Measurements from ENCODE around the gene ONECUT3.

DNA sequence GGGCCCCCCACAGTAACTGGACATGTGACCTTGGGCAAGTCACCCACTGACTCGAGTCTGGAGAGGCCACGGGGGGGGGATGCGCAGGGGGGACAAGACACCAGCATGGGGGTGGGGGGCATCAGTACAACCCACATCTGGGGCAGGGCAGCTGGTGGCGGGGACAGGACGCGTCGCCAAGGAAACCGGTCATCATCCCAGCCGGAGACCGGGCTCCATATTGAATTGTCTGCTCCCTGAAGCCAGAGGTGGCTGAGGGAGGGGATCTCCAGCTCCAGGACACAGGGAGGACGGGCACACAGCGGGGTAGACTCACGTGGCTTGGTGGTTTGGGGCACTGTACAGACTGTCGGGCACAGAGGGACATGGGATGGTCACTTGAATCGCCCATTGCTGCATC is 11.4 kb downstream of the ONECUT3 start:
- TF ChIP-seq, protein P1, sequence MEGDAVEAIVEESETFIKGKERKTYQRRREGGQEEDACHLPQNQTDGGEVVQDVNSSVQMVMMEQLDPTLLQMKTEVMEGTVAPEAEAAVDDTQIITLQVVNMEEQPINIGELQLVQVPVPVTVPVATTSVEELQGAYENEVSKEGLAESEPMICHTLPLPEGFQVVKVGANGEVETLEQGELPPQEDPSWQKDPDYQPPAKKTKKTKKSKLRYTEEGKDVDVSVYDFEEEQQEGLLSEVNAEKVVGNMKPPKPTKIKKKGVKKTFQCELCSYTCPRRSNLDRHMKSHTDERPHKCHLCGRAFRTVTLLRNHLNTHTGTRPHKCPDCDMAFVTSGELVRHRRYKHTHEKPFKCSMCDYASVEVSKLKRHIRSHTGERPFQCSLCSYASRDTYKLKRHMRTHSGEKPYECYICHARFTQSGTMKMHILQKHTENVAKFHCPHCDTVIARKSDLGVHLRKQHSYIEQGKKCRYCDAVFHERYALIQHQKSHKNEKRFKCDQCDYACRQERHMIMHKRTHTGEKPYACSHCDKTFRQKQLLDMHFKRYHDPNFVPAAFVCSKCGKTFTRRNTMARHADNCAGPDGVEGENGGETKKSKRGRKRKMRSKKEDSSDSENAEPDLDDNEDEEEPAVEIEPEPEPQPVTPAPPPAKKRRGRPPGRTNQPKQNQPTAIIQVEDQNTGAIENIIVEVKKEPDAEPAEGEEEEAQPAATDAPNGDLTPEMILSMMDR (IDR thresholded peaks at IDR 0.05) = no peak
- TF ChIP-seq POLR2A (IDR thresholded peaks at IDR 0.05) = no peak

All from heart left ventricle (tissue), 13 donors.